H9 (cell line): ENCODE data around the gene OR52M1. TPM values are rescaled to one million over a fixed set of nuclear protein-coding genes. Genes with fewer than 3 reads are reported as not detected.

ENCODE experiments used
- DNase-seq: peaks from one replicate; pipeline ENCODE4 v3.0.0-alpha.2; 2017
- H2AFZ ChIP-seq: one replicate; pipeline ENCODE4 v1.6.1; 2013; ENCODE audit warnings: mild to moderate bottlenecking, low read length, control low read depth, moderate library complexity
- H2AK5ac ChIP-seq: 2 replicates; pipeline ENCODE4 v1.6.1; 2013; ENCODE audit warnings: low read length, control low read depth, mixed read lengths; ENCODE audit not compliant: insufficient read length
- H2BK120ac ChIP-seq: one replicate; pipeline ENCODE4 v1.6.1; 2013; ENCODE audit warnings: low read depth, mild to moderate bottlenecking, low read length, control low read depth, inconsistent platforms; ENCODE audit not compliant: poor library complexity, severe bottlenecking
- H2BK12ac ChIP-seq: 2 replicates; pipeline ENCODE4 v1.6.1; 2013; ENCODE audit warnings: low read length, control low read depth, mixed read lengths, low read depth; ENCODE audit not compliant: insufficient read length
- H2BK15ac ChIP-seq: 2 replicates; pipeline ENCODE4 v1.6.1; 2013; ENCODE audit warnings: low read depth, low read length, control low read depth
- H2BK20ac ChIP-seq: one replicate; pipeline ENCODE4 v1.6.1; 2013; ENCODE audit warnings: low read depth, mild to moderate bottlenecking, low read length, control low read depth, inconsistent platforms; ENCODE audit not compliant: poor library complexity, severe bottlenecking
- H2BK5ac ChIP-seq: 2 replicates; pipeline ENCODE4 v1.6.1; 2013; ENCODE audit warnings: low read length, control low read depth, mixed read lengths; ENCODE audit not compliant: insufficient read length
- H3K14ac ChIP-seq: 2 replicates; pipeline ENCODE4 v1.6.1; 2013; ENCODE audit warnings: low read length, control low read depth; ENCODE audit not compliant: insufficient read depth
- H3K18ac ChIP-seq: 2 replicates; pipeline ENCODE4 v1.6.1; 2013; ENCODE audit warnings: low read depth, mild to moderate bottlenecking, mixed read lengths, low read length, control low read depth; ENCODE audit not compliant: insufficient read length
- H3K23ac ChIP-seq: 2 replicates; pipeline ENCODE4 v1.6.1; 2013; ENCODE audit warnings: low read length, control low read depth, mixed read lengths, low read depth; ENCODE audit not compliant: insufficient read length
- H3K23me2 ChIP-seq: 2 replicates; pipeline ENCODE4 v1.6.1; 2013; ENCODE audit warnings: low read depth, mild to moderate bottlenecking, mixed read lengths, low read length, control low read depth; ENCODE audit not compliant: insufficient read length, poor library complexity, severe bottlenecking
- H3K27ac ChIP-seq: 2 replicates; pipeline ENCODE4 v1.5.1; 2013; ENCODE audit warnings: low read length, control low read depth, mixed read lengths, low read depth; ENCODE audit not compliant: insufficient read length
- H3K27me3 ChIP-seq: 2 replicates; pipeline ENCODE4 v1.6.1; 2013; ENCODE audit warnings: low read length, control low read depth, inconsistent platforms; ENCODE audit not compliant: insufficient read depth
- H3K4ac ChIP-seq: 2 replicates; pipeline ENCODE4 v1.6.1; 2013; ENCODE audit warnings: low read depth, mild to moderate bottlenecking, control low read depth, inconsistent platforms, low read length, moderate library complexity
- H3K4me1 ChIP-seq: 2 replicates; pipeline ENCODE4 v1.6.1; 2013; ENCODE audit warnings: low read length, control low read depth, inconsistent platforms; ENCODE audit not compliant: insufficient read depth
- H3K4me2 ChIP-seq: 2 replicates; pipeline ENCODE4 v1.6.1; 2013; ENCODE audit warnings: low read length, control low read depth, mixed read lengths; ENCODE audit not compliant: insufficient read length, insufficient read depth
- H3K56ac ChIP-seq: 2 replicates; pipeline ENCODE4 v1.6.1; 2013; ENCODE audit warnings: low read depth, mild to moderate bottlenecking, mixed read lengths, low read length, control low read depth; ENCODE audit not compliant: insufficient read length
- H3K79me1 ChIP-seq: 2 replicates; pipeline ENCODE4 v1.6.1; 2013; ENCODE audit warnings: low read depth, mild to moderate bottlenecking, moderate library complexity, low read length, control low read depth, inconsistent platforms; ENCODE audit not compliant: insufficient read depth, poor library complexity, severe bottlenecking
- H3K79me2 ChIP-seq: 2 replicates; pipeline ENCODE4 v1.6.1; 2013; ENCODE audit warnings: low read length, control low read depth, inconsistent platforms; ENCODE audit not compliant: insufficient read depth
- H3K9ac ChIP-seq: 2 replicates; pipeline ENCODE4 v1.6.1; 2013; ENCODE audit warnings: low read length, control low read depth, mixed read lengths; ENCODE audit not compliant: insufficient read length; ENCODE audit errors: extremely low read depth
- H3K9me3 ChIP-seq: one replicate; pipeline ENCODE4 v1.6.1; 2013; ENCODE audit warnings: low read depth, low read length, inconsistent platforms; ENCODE audit not compliant: control insufficient read depth
- H3T11ph ChIP-seq: one replicate; pipeline ENCODE4 v1.6.1; 2013; ENCODE audit warnings: mild to moderate bottlenecking, low read length, control low read depth, inconsistent platforms
- H4K20me1 ChIP-seq: one replicate; pipeline ENCODE4 v1.6.1; 2013; ENCODE audit not compliant: control insufficient read depth, insufficient read length, insufficient read depth
- H4K5ac ChIP-seq: 2 replicates; pipeline ENCODE4 v1.6.1; 2013; ENCODE audit warnings: low read depth, mild to moderate bottlenecking, mixed read lengths, low read length, control low read depth; ENCODE audit not compliant: insufficient read length
- H4K8ac ChIP-seq: replicated peaks from 2 replicates; pipeline ENCODE4 v1.6.1; 2013; ENCODE audit warnings: low read length, control low read depth, mixed read lengths, low read depth; ENCODE audit not compliant: insufficient read length
- H4K91ac ChIP-seq: 2 replicates; pipeline ENCODE4 v1.6.1; 2013; ENCODE audit warnings: low read depth, mild to moderate bottlenecking, moderate library complexity, mixed read lengths, low read length, control low read depth; ENCODE audit not compliant: insufficient read length
- H3K27ac Mint-ChIP-seq, 3 experiments: 2 replicates in 2 of 3; 3 replicates in 1 of 3; pipeline ENCODE4 v1.8.0; 2020 to 2021; ENCODE audit warnings: mixed read lengths in 3 of 3, mild to moderate bottlenecking in 1 of 3, moderate library complexity in 1 of 3
- H3K27me3 Mint-ChIP-seq: 2 replicates; pipeline ENCODE4 v1.8.0; 2021; ENCODE audit warnings: low read depth, mild to moderate bottlenecking, moderate library complexity, mixed read lengths
- H3K36me3 Mint-ChIP-seq, 3 experiments: 2 replicates in 2 of 3; 3 replicates in 1 of 3; pipeline ENCODE4 v1.8.0; 2020 to 2021; ENCODE audit warnings: low read depth in 3 of 3, mixed read lengths in 3 of 3; ENCODE audit not compliant: insufficient read depth in 1 of 3
- H3K4me1 Mint-ChIP-seq, 2 experiments: 2 replicates each; pipeline ENCODE4 v1.8.0; 2020; ENCODE audit warnings: mixed read lengths in 2 of 2
- H3K4me3 Mint-ChIP-seq, 2 experiments: 2 replicates in 1 of 2; 3 replicates in 1 of 2; pipeline ENCODE4 v1.8.0; 2020 to 2021; ENCODE audit warnings: mild to moderate bottlenecking in 2 of 2, mixed read lengths in 2 of 2, moderate library complexity in 1 of 2
- H3K9me3 Mint-ChIP-seq, 2 experiments: 2 replicates in 1 of 2; 3 replicates in 1 of 2; pipeline ENCODE4 v1.8.0; 2020; ENCODE audit warnings: mild to moderate bottlenecking in 2 of 2, mixed read lengths in 2 of 2, moderate library complexity in 1 of 2
- WGBS: extraction: QIAGEN DNeasy Blood & Tissue Kit; methylation state at CpG from one replicate; pipeline ENCODE4 v1.1.7; 2013; ENCODE audit warnings: missing lambda C conversion rate, low lambda C conversion rate, mixed read lengths; ENCODE audit not compliant: insufficient read length; ENCODE audit errors: extremely low coverage; 5-methylcytosine and 5-hydroxymethylcytosine counted together
- total RNA-seq: library from RNA; stranded (reverse); gene quantifications from 2 replicates; pipeline ENCODE4 v1.2.1, GENCODE V29; 2021
- TF ChIP-seq, protein P1 (sequence below): fragments of 200-600 bp; sonication (generic); conservative IDR thresholded peaks from 3 replicates; pipeline ENCODE4 v1.8.0; 2021; ENCODE audit warnings: antibody characterized with exemption, mild to moderate bottlenecking

The OR52M1 gene
- total RNA-seq, 1 experiment from 2014 or later: not detected

DNA sequence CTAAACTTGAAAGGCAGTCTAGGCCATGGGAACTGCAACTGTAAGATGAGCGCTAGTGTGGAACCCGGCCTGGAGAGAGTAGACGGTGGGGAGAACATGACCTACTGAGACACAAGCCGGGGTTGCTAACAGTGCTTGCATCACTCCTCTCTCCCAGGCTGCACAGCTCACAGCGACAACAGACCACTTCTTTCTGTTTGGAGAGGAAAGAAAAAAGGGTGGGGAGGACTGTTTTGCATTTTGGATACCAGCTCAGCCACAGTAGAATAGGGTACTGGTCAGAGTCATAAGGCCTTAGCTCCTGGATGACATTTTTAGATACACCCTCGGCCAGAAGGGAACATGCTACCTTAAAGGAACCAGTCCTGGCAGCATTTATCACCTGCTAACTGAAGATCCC lies 22.2 kb upstream of the OR52M1 start:
- Histone ChIP-seq H3K18ac (no peak overlapping the region), H3K23me2 (no peaks in the 10 kb centered on the region), H2BK120ac (no peak overlapping the region), H2AFZ (no peak overlapping the region), H3K27me3 (no peaks in the 10 kb centered on the region), H2BK12ac (no peak overlapping the region), H2BK15ac (no peak overlapping the region), H2BK5ac (no peak overlapping the region), H3K9me3 (no peaks in the 10 kb centered on the region), H4K5ac (no peak overlapping the region), H2BK20ac (no peak overlapping the region), H2AK5ac (no peak overlapping the region), H3K56ac (no peak overlapping the region), H3K9ac (no peak overlapping the region), H3T11ph (no peak overlapping the region), H3K14ac (no peak overlapping the region), H3K4ac (no peak overlapping the region), H3K23ac (no peak overlapping the region), H4K8ac (no peak overlapping the region), H3K79me2 (no peaks in the 10 kb centered on the region), H4K91ac (no peak overlapping the region), H3K4me1 (peaks cover 3% of the 10 kb centered on the region; the same call in 1 of the 2 replicates), H4K20me1 (no peaks in the 10 kb centered on the region), H3K27ac (no peak overlapping the region), H3K79me1 (no peaks in the 10 kb centered on the region), H3K4me2 (no peak overlapping the region)
- TF ChIP-seq, protein P1, sequence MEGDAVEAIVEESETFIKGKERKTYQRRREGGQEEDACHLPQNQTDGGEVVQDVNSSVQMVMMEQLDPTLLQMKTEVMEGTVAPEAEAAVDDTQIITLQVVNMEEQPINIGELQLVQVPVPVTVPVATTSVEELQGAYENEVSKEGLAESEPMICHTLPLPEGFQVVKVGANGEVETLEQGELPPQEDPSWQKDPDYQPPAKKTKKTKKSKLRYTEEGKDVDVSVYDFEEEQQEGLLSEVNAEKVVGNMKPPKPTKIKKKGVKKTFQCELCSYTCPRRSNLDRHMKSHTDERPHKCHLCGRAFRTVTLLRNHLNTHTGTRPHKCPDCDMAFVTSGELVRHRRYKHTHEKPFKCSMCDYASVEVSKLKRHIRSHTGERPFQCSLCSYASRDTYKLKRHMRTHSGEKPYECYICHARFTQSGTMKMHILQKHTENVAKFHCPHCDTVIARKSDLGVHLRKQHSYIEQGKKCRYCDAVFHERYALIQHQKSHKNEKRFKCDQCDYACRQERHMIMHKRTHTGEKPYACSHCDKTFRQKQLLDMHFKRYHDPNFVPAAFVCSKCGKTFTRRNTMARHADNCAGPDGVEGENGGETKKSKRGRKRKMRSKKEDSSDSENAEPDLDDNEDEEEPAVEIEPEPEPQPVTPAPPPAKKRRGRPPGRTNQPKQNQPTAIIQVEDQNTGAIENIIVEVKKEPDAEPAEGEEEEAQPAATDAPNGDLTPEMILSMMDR: no peak
- WGBS: no CpG with 5 or more reads among the region's 6 CpGs
- no peak overlapping the region for H3K27ac Mint-ChIP-seq
- H3K36me3 Mint-ChIP-seq: no peaks in the 10 kb centered on the region; a peak in 1 of 7 replicates
- H3K9me3 Mint-ChIP-seq: no peaks in the 10 kb centered on the region
- H3K4me3 Mint-ChIP-seq: no peak overlapping the region
- no peak for DNase-seq
- H3K4me1 Mint-ChIP-seq: no peaks in the 10 kb centered on the region
- peaks cover 2% of the 10 kb centered on the region for H3K27me3 Mint-ChIP-seq
